K562 (cell line): ENCODE measurements around the gene NCDN. TPM values are rescaled to one million over a fixed set of nuclear protein-coding genes. Genes with fewer than 3 reads are reported as not detected.

Experiments used
- ATAC-seq: fragments of 200-7000 bp; cut with Tn5 transposase; 3 replicates; pipeline ENCODE4 v1.9.1; 2020; ENCODE audit warnings: moderate library complexity
- BruUV-seq: library from RNA; stranded (reverse); fragments of 400-500 nt; replicated peaks from 2 replicates; lab custom pipeline; 2021; lab: Mats Ljungman, UMichigan
- CTCF ChIA-PET: fragments of 300-600 bp; formaldehyde crosslinking; extraction: SDS; loops from one replicate; lab custom pipeline; 2021; ENCODE audit warnings: low intra/inter-chr PET ratio; lab: Yijun Ruan, JAX
- POLR2A ChIA-PET: fragments of 300-600, 350-650 bp; sonication (Branson Sonifier 250); formaldehyde crosslinking; extraction: SDS; loops from one replicate; lab custom pipeline; 2021; ENCODE audit warnings: antibody characterized with exemption, inconsistent platforms; lab: Yijun Ruan, JAX
- DNase-seq, 4 experiments: peaks; one replicate each; pipeline versions ENCODE4 v3.0.0 to v3.0.0-alpha.2; 2011 to 2018; ENCODE audit warnings: low spot score in 3 of 4, mixed read lengths in 3 of 4; ENCODE audit errors: extremely low read depth in 1 of 4
- FAIRE-seq: peaks from 2 replicates; lab custom pipeline; 2011; peaks lifted over from hg19 to GRCh38; lab: Jason Lieb, UNC
- H2AFZ ChIP-seq: 2 replicates; pipeline ENCODE4 v1.6.0; 2011; ENCODE audit warnings: low read depth, low read length, control low read depth, inconsistent platforms
- H3K27ac ChIP-seq: fragments of 200-600 bp; 3 replicates; pipeline ENCODE4 v1.8.0; 2011; ENCODE audit warnings: low read depth, mild to moderate bottlenecking, control low read depth, inconsistent platforms, low read length, moderate library complexity, mixed read lengths; ENCODE audit errors: extremely low read depth
- H3K27me3 ChIP-seq, 2 experiments: fragments of 300-600 bp in 1 of 2; 2 replicates in 1 of 2; 3 replicates in 1 of 2; pipeline versions ENCODE4 v1.6.0 to v1.8.0; 2011; ENCODE audit warnings: inconsistent platforms in 2 of 2, low read length in 2 of 2, mild to moderate bottlenecking in 1 of 2, mixed read lengths in 1 of 2, moderate library complexity in 1 of 2; ENCODE audit not compliant: control insufficient read depth in 2 of 2, insufficient read depth in 2 of 2
- H3K36me3 ChIP-seq: fragments of 300-600 bp; 3 replicates; pipeline ENCODE4 v1.8.0; 2011; ENCODE audit warnings: mild to moderate bottlenecking, low read length, inconsistent platforms; ENCODE audit not compliant: control insufficient read depth, insufficient read depth
- H3K4me1 ChIP-seq, 2 experiments: fragments of 200-600 bp in 1 of 2; replicated peaks in 1 of 2; 2 replicates in 1 of 2; 3 replicates in 1 of 2; pipeline versions ENCODE4 v1.5.1 to v1.8.0; 2011; ENCODE audit warnings: inconsistent platforms in 2 of 2, low read length in 2 of 2, mild to moderate bottlenecking in 1 of 2, mixed read lengths in 1 of 2, moderate library complexity in 1 of 2; ENCODE audit not compliant: control insufficient read depth in 2 of 2, insufficient read depth in 2 of 2
- H3K4me2 ChIP-seq: 2 replicates; pipeline ENCODE4 v1.6.1; 2011; ENCODE audit warnings: low read length, control low read depth, inconsistent platforms, mixed read lengths; ENCODE audit not compliant: insufficient read depth
- H3K4me3 ChIP-seq: fragments of 200-600 bp; sonication (generic), shearing (Covaris generic); 2 replicates; pipeline ENCODE4 v1.5.1; 2016; ENCODE audit warnings: control low read depth, inconsistent platforms
- H3K79me2 ChIP-seq: fragments of 200-600 bp; 3 replicates; pipeline ENCODE4 v1.8.0; 2011; ENCODE audit warnings: low read length, inconsistent platforms; ENCODE audit not compliant: control insufficient read depth, insufficient read depth
- H3K9ac ChIP-seq, 2 experiments: 2 replicates each; pipeline versions ENCODE4 v1.6.0 to v1.6.1; 2011; ENCODE audit warnings: low read depth in 2 of 2, low read length in 2 of 2, control low read depth in 1 of 2, inconsistent platforms in 1 of 2, mild to moderate bottlenecking in 1 of 2, mixed read lengths in 1 of 2; ENCODE audit not compliant: insufficient read depth in 1 of 2
- H3K9me1 ChIP-seq: one replicate; pipeline ENCODE4 v1.6.0; 2011; ENCODE audit warnings: inconsistent platforms, mild to moderate bottlenecking, low read length, moderate library complexity; ENCODE audit not compliant: control insufficient read depth, insufficient read depth
- H3K9me3 ChIP-seq: replicated peaks from 2 replicates; pipeline ENCODE4 v1.5.1; 2011; ENCODE audit warnings: low read depth, low read length, inconsistent platforms; ENCODE audit not compliant: control insufficient read depth, insufficient read depth
- H4K20me1 ChIP-seq: replicated peaks from 2 replicates; pipeline ENCODE4 v1.6.1; 2011; ENCODE audit warnings: low read length, inconsistent platforms, mixed read lengths; ENCODE audit not compliant: control insufficient read depth, insufficient read depth
- CCNT2 ChIP-seq: IDR thresholded peaks from 2 replicates; pipeline ENCODE4 v1.6.1; 2011; ENCODE audit warnings: borderline replicate concordance, low read depth, mild to moderate bottlenecking, moderate library complexity, mixed read lengths, low read length; ENCODE audit not compliant: insufficient read length; ENCODE audit errors: extremely low read depth
- EGR1 ChIP-seq: fragments of 450-650 bp; conservative IDR thresholded peaks from 2 replicates; pipeline ENCODE4 v1.6.1; 2017; ENCODE audit warnings: mild to moderate bottlenecking
- ELK3 ChIP-seq: fragments of 450-650 bp; formaldehyde crosslinking; IDR thresholded peaks from 2 replicates; pipeline ENCODE4 v1.4.0; 2020; ENCODE audit warnings: mild to moderate bottlenecking
- HSF4 ChIP-seq: fragments of 250-450 bp; sonication (Bioruptor Pico); IDR thresholded peaks from 2 replicates; pipeline ENCODE4 v2.1.2; 2022; ENCODE audit warnings: mild to moderate bottlenecking, moderate library complexity, borderline replicate concordance
- KAT8 ChIP-seq: fragments of 450-650 bp; IDR thresholded peaks from 2 replicates; pipeline ENCODE4 v1.6.1; 2016; ENCODE audit warnings: low read depth, mild to moderate bottlenecking
- RB1 ChIP-seq: fragments of 450-650 bp; IDR thresholded peaks from 2 replicates; pipeline ENCODE4 v1.6.1; 2017; ENCODE audit warnings: low read depth, mild to moderate bottlenecking
- RBFOX2 ChIP-seq: fragments of 200-400 bp; formaldehyde crosslinking; IDR thresholded peaks from 2 replicates; pipeline ENCODE4 v1.6.1; 2017; ENCODE audit warnings: low read depth, mild to moderate bottlenecking, low read length, moderate library complexity
- RCOR1 ChIP-seq, 2 experiments: IDR thresholded peaks; 2 replicates each; pipeline ENCODE4 v1.6.1; 2012; ENCODE audit warnings: low read depth in 2 of 2, low read length in 2 of 2, borderline replicate concordance in 1 of 2, improper control_type of control experiment in 1 of 2
- TFAP4 ChIP-seq: sonication (generic); formaldehyde crosslinking; IDR thresholded peaks from 2 replicates; pipeline ENCODE4 v1.8.0; 2022; ENCODE audit warnings: missing genetic modification reagents, mild to moderate bottlenecking, moderate library complexity, borderline replicate concordance
- ZNF274 ChIP-seq: IDR thresholded peaks from 2 replicates; pipeline ENCODE4 v1.6.1; 2011; ENCODE audit warnings: low read depth, mild to moderate bottlenecking, low read length, moderate library complexity, borderline replicate concordance
- WGBS: fragments of 100-300 bp; shearing (Covaris generic); methylation state at CpG from one replicate; pipeline ENCODE4 v1.1.6; 2016; ENCODE audit warnings: low coverage, mixed read lengths; ENCODE audit not compliant: insufficient coverage; ENCODE audit errors: missing lambda C conversion rate; 5-methylcytosine and 5-hydroxymethylcytosine counted together
- in situ Hi-C: fragments of 300-500 bp; cut with MboI; formaldehyde crosslinking; loops from 4 replicates; pipeline ENCODE4 v1.15.0; 2018; ENCODE audit warnings: inconsistent platforms, mixed read lengths
- intact Hi-C: fragments of 100-400 bp; cut with micrococcal nuclease; formaldehyde crosslinking; loops from 2 replicates; pipeline ENCODE4 v1.14.2; 2022
- polyA plus RNA-seq, 8 experiments: library from polyadenylated mRNA; depleted of rRNA in 4 of 8; stranded (reverse) in 5 of 8; unstranded in 3 of 8; fragments of >200 nt; fragmentation: Nextera tagmentation in 2 of 8; fragmentation: Illumina TruSeq in 1 of 8; extraction: Ambion mirVana in 2 of 8; extraction: Trizol in 1 of 8; gene quantifications; 2 replicates each; pipeline versions ENCODE4 v1.2.1 to v1.2.3, GENCODE V29; 2011 to 2014; ENCODE audit warnings: inconsistent platforms in 1 of 8, missing spikeins in 1 of 8
- total RNA-seq, 7 experiments: library from RNA; depleted of rRNA in 6 of 7; stranded (reverse); fragments of >200 nt in 6 of 7; fragmentation: Illumina TruSeq in 2 of 7; extraction: Trizol in 2 of 7; gene quantifications; 2 replicates each; pipeline versions ENCODE4 v1.2.1 to v1.2.3, GENCODE V29; 2011 to 2021; ENCODE audit warnings: low replicate concordance in 1 of 7

Gene NCDN
- total and polyA plus RNA-seq, 9 of the 15 experiments (the other 6 are each of a cell fraction or from before 2014, with no cell fraction given): 1.9 to 35.1 (median 10.7) TPM

GRCh38 chr1:35558374-35559316 is 1.0 kb downstream of the NCDN start:
- POLR2A ChIA-PET: interaction anchor here (1.5 kb wide), 1 partner anchor 211 kb away, joined by 3 read pairs; the partner anchor contains the start of gene CLSPN
- TF ChIP-seq EGR1 (peak; percentile 73), KAT8 (no peak), ELK3 (CRISPR knock-in tag) (no peak), RCOR1 (IDR thresholded peaks at IDR 0.05; ENCODE audit: borderline replicate concordance in 1 of 2, low read depth in 2 of 2, low read length in 2 of 2) (no peak; a peak in 1 of 4 replicates), TFAP4 (no peak), CCNT2 (no peak), RB1 (0 out of 2 replicates have a peak, but pooled peaks have one; percentile 43), ZNF274 (no peak), RBFOX2 (no peak), HSF4 (CRISPR knock-in tag) (no peak)

More at GRCh38 chr1:35558374-35559316, 1.0 kb downstream of the NCDN start:
- Histone ChIP-seq H3K27ac (peak overlapping the region; percentile 98; the same call in 1 of the 3 replicates), H3K9me1 (no peaks in the 10 kb centered on the region), H2AFZ (peak overlapping the region; percentile 99), H3K4me1 (peaks cover 19 to 41% of the 10 kb centered on the region in 2 experiments), H3K4me2 (peak overlapping the region; percentile 90), H3K27me3 (no peaks in the 10 kb centered on the region), H4K20me1 (0 out of 2 replicates have a peak, but pooled peaks cover 4% of the 10 kb centered on the region), H3K4me3 (peak overlapping the region; percentile 91), H3K79me2 (peaks cover 44% of the 10 kb centered on the region), H3K9ac (peak overlapping the region; percentile 97 to 99), H3K9me3 (no peaks in the 10 kb centered on the region), H3K36me3 (peaks cover 44% of the 10 kb centered on the region; the same call in 2 of the 3 replicates)
- intact Hi-C loops: loop anchor here (5.0 kb wide), 2 partner anchors 366 to 701 kb away; partner anchors contain the start of genes SFPQ and SMIM12
- DNase-seq: peak in 2 of 4 experiments; percentile 33 to 55
- FAIRE-seq: peak; percentile 51
- 0 out of 3 replicates have a peak, but pooled peaks have one; percentile 1 for ATAC-seq
- in situ Hi-C loops: no loop called here
- BruUV-seq: TSS peak; percentile 68
- CTCF ChIA-PET: no interaction called here
- WGBS: 32% methylated on average over 22 of the region's 26 CpGs
